Activated CD4-positive, alpha-beta memory T cell treated with anti-CD3 and anti-CD28 coated beads for 36 hours (primary cell): ENCODE measurements around the gene SSH3. TPM values are rescaled to one million over a fixed set of nuclear protein-coding genes. Genes with fewer than 3 reads are reported as not detected.

Source experiments
- CTCF ChIA-PET: fragments of 350-600 bp; sonication (Branson Sonifier 250); formaldehyde crosslinking; loops from one replicate; lab custom pipeline; 2021; ENCODE audit warnings: antibody characterized with exemption, inconsistent platforms; lab: Charles Lee
- POLR2A ChIA-PET: fragments of 350-600 bp; sonication (Branson Sonifier 250); formaldehyde crosslinking; loops from one replicate; lab custom pipeline; 2021; ENCODE audit warnings: antibody characterized with exemption; lab: Charles Lee
- DNase-seq: peaks from one replicate; pipeline ENCODE4 v3.0.0-alpha.2; 2020
- H3K27ac Mint-ChIP-seq: one replicate; pipeline ENCODE4 v1.8.0; 2021; ENCODE audit warnings: mixed read lengths
- H3K27me3 Mint-ChIP-seq: one replicate; pipeline ENCODE4 v1.8.0; 2021; ENCODE audit warnings: mixed read lengths
- H3K36me3 Mint-ChIP-seq: one replicate; pipeline ENCODE4 v1.8.0; 2021; ENCODE audit warnings: mixed read lengths
- H3K4me1 Mint-ChIP-seq: one replicate; pipeline ENCODE4 v1.8.0; 2021; ENCODE audit warnings: low read depth, mixed read lengths
- H3K4me3 Mint-ChIP-seq: one replicate; pipeline ENCODE4 v1.8.0; 2021; ENCODE audit warnings: mild to moderate bottlenecking, mixed read lengths
- H3K9me3 Mint-ChIP-seq: one replicate; pipeline ENCODE4 v1.8.0; 2021; ENCODE audit warnings: mixed read lengths
- intact Hi-C: fragments of 100-400 bp; cut with micrococcal nuclease; formaldehyde crosslinking; loops from one replicate; pipeline ENCODE4 v1.15.1; 2023
- total RNA-seq, 2 experiments: library from RNA; stranded (reverse); gene quantifications; one replicate each; pipeline ENCODE4 v1.2.3, GENCODE V29; 2021

The SSH3 gene
- total RNA-seq, 2 experiments from 2014 or later, result 14.9 to 19.4 TPM

DNA sequence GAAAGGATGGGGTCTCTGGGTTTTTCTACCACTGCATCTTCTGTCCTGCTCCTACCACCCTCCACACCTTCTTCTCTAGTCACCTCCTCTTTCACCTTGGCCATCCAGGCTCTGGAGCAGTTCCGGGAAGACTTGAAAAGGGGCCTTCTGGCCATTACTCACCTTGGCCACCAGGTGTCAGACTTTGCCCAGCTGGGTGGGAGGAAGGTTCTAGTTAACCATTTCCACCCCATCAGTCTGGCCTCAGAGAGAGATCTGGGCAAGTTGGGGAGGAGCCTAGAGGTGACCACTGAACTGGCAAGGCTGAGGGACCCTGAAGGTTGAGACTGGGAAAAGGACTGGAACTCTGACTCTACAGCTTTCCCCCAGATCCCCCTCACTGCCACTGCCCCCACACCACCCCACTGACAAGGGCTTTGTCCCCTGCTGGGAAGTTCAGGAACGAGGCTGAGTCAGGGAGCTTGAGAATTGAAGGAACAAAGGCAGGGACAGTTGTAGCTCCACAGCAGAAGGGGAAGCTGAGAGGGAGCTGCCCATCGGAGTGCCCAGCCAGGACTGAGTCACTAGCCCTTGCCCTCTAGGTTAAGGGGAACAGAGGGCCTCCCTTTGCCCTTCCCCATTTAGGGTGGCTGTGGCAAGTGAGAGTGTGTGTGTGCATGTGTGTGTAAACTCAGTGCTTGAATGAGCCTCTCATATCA, 53.7 kb downstream of the SSH3 start:
- Mint-ChIP-seq H3K27me3 (no peaks in the 10 kb centered on the region), H3K27ac (peak overlapping the region; percentile 75), H3K4me3 (peak overlapping the region; percentile 37), H3K36me3 (no peaks in the 10 kb centered on the region), H3K4me1 (peaks cover 30% of the 10 kb centered on the region), H3K9me3 (no peaks in the 10 kb centered on the region)
- intact Hi-C loops, result loop anchor here (1.0 to 10.0 kb wide), 3 partner anchors 16 to 402 kb away; partner anchors contain the start of genes CLCF1 and PC
- ChIA-PET POLR2A (interaction anchor here (1.0 to 3.5 kb wide), 3 partner anchors 15 to 83 kb away, joined by 3 to 12 read pairs (median 4); no protein-coding TSS in a partner anchor), CTCF (interaction anchor here (0.7 to 16.1 kb wide), 22 partner anchors 8 to 642 kb away, joined by 3 to 995 read pairs (median 4); partner anchors contain the start of genes CLCF1, GSTP1, PITPNM1 and PPP1CA)
- peak; percentile 80 for DNase-seq

DNA sequence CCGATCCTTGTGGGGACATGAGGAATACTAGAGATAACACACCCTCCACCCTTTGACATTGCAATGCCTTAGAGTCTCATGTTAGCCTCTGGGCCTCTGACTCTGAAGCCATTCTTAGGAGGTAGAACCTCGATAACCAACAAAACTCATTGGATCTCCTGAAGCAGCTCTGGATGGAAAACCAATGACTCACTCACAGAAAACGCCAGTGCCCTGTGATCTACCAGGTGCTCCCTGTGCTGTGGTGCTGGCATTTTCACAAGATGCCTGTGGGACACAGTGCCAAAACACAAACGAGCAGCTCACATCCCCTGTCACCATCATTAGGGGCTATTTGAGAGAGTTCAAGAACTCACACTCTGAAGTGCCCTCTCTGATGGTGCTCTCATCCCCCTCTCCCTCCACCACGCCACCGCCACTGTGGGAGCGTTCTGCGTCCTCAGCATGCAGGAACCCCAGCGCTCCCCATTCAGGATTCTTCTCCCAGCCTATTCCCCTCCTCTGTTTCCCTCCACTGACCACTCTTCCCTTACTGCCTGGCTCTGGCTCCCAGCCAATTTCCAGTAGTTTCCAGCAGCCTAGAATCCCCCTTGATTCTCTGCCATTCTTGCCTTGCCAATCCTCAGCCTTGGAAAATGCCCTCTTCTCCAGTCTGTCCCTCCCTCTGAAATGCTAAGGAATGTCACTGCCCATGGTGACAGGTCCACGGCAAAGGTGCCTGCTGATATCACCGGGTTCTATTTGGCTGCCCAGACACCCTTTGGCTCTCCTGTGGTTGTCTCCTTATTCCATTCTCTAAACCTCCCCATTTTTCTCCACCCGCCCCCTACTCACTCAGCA, 54.7 kb downstream of the SSH3 start:
- Mint-ChIP-seq H3K4me1 (peaks cover 28% of the 10 kb centered on the region), H3K27ac (no peak overlapping the region), H3K36me3 (no peaks in the 10 kb centered on the region), H3K27me3 (no peaks in the 10 kb centered on the region), H3K9me3 (no peaks in the 10 kb centered on the region), H3K4me3 (no peak overlapping the region)
- POLR2A ChIA-PET, result interaction anchor here (3.5 kb wide), 1 partner anchor 24 kb away, joined by 12 read pairs; no protein-coding TSS in a partner anchor
- intact Hi-C loops, result loop anchor here (1.0 to 10.0 kb wide), 3 partner anchors 15 to 403 kb away; partner anchors contain the start of genes CLCF1 and PC
- DNase-seq, result no peak
- CTCF ChIA-PET, result interaction anchor here (0.6 to 16.1 kb wide), 7 partner anchors 13 to 225 kb away, joined by 3 to 995 read pairs (median 3); partner anchors contain the start of genes CLCF1, GSTP1 and RPS6KB2

Other genes with a start within 250 kb of the SSH3 start
- gene RHOD, start 246.7 kb upstream of the SSH3 start, total RNA-seq, result under 1 TPM; 0.57 to 0.87 TPM
- gene KDM2A, start 184.3 kb upstream of the SSH3 start, total RNA-seq, result 10 to 100 TPM; 65.1 to 69.6 TPM
- 100 to 1,000 TPM; 273 to 279 TPM for gene GRK2, start 37.1 kb upstream of the SSH3 start, total RNA-seq
- 10 to 100 TPM; 85.9 to 89.4 TPM for gene ANKRD13D, start 14.2 kb upstream of the SSH3 start, total RNA-seq
- 10 to 100 TPM; 62.0 to 67.4 TPM for gene POLD4, start 50.0 kb downstream of the SSH3 start, total RNA-seq
- gene CLCF1, start 70.1 kb downstream of the SSH3 start, total RNA-seq, result under 1 TPM; 0.39 to 0.45 TPM
- 10 to 100 TPM; 31.0 to 39.1 TPM for gene RAD9A, start 88.5 kb downstream of the SSH3 start, total RNA-seq
- 100 to 1,000 TPM; 261 to 267 TPM for gene PPP1CA, start 98.3 kb downstream of the SSH3 start, total RNA-seq
- gene TBC1D10C, start 100.6 kb downstream of the SSH3 start, total RNA-seq, result 100 to 1,000 TPM; 123 to 126 TPM
- 1 to 10 TPM; 2.3 to 3.3 TPM for gene CARNS1, start 112.1 kb downstream of the SSH3 start, total RNA-seq
- 10 to 100 TPM; 57.4 to 57.5 TPM for gene RPS6KB2, start 125.0 kb downstream of the SSH3 start, total RNA-seq
- 10 to 100 TPM; 93.5 to 97.4 TPM for gene PTPRCAP, start 134.2 kb downstream of the SSH3 start, total RNA-seq
- 100 to 1,000 TPM; 345 to 358 TPM for gene CORO1B, start 139.9 kb downstream of the SSH3 start, total RNA-seq
- not detected for gene GPR152, start 149.2 kb downstream of the SSH3 start, total RNA-seq
- gene CABP4, start 151.8 kb downstream of the SSH3 start, total RNA-seq, result 1 to 10 TPM; 1.0 to 1.2 TPM
- 10 to 100 TPM; 68.2 to 75.2 TPM for gene TMEM134, start 165.7 kb downstream of the SSH3 start, total RNA-seq
- 100 to 1,000 TPM; 160 to 169 TPM for gene AIP, start 179.5 kb downstream of the SSH3 start, total RNA-seq
- 100 to 1,000 TPM; 139 to 143 TPM for gene PITPNM1, start 201.8 kb downstream of the SSH3 start, total RNA-seq
- gene CDK2AP2, start 204.6 kb downstream of the SSH3 start, total RNA-seq, result 10 to 100 TPM; 82.7 to 84.7 TPM
- not detected for gene CABP2, start 219.9 kb downstream of the SSH3 start, total RNA-seq